AG04450 (cell line): ENCODE data around the gene PTPRT. TPM values are rescaled to one million over a fixed set of nuclear protein-coding genes. Genes with fewer than 3 reads are reported as not detected.

Experiments used
- CTCF ChIA-PET: fragments of 300-600, 350-600 bp; formaldehyde crosslinking; extraction: SDS; loops from one replicate; lab custom pipeline; 2022; ENCODE audit warnings: antibody characterized with exemption, inconsistent platforms; lab: Charles Lee
- POLR2A ChIA-PET: fragments of 350-600 bp; formaldehyde crosslinking; extraction: SDS; loops from one replicate; lab custom pipeline; 2021; ENCODE audit warnings: antibody characterized with exemption, inconsistent platforms; lab: Yijun Ruan, JAX
- DNase-seq: peaks from one replicate; pipeline ENCODE4 v3.0.0-alpha.2; 2011; ENCODE audit warnings: low read depth, low spot score
- H3K27ac ChIP-seq: one replicate; pipeline ENCODE4 v1.5.1; 2012; ENCODE audit warnings: low read depth, low read length, control low read depth
- H3K27me3 ChIP-seq: one replicate; pipeline ENCODE4 v1.6.0; 2012; ENCODE audit warnings: low read length; ENCODE audit not compliant: control insufficient read depth, insufficient read depth
- H3K4me3 ChIP-seq: 2 replicates; pipeline ENCODE4 v1.5.1; 2011; ENCODE audit warnings: mild to moderate bottlenecking, low read depth, low read length, control low read depth
- H3K9me3 ChIP-seq: 2 replicates; pipeline ENCODE4 v1.5.1; 2012; ENCODE audit warnings: low read length; ENCODE audit not compliant: control insufficient read depth, insufficient read depth
- CTCF ChIP-seq: IDR thresholded peaks from 2 replicates; pipeline ENCODE4 v1.5.1; 2011; ENCODE audit warnings: low read depth, low read length, control low read depth, inconsistent platforms
- polyA plus RNA-seq: library from polyadenylated mRNA; depleted of rRNA; stranded (reverse); fragments of >200 nt; gene quantifications from 2 replicates; pipeline ENCODE4 v1.2.3, GENCODE V29; 2011

The PTPRT gene
- polyA plus RNA-seq, 1 experiment: not detected

GRCh38 chr20:43119720-43120119 is 70.0 kb downstream of the PTPRT start:
- no peak for TF ChIP-seq CTCF
- Histone ChIP-seq H3K4me3 (no peak overlapping the region), H3K9me3 (peaks cover 14% of the 10 kb centered on the region), H3K27ac (no peak overlapping the region), H3K27me3 (no peaks in the 10 kb centered on the region)
- CTCF ChIA-PET: no interaction called here
- POLR2A ChIA-PET: no interaction called here
- no peak for DNase-seq

- TF ChIP-seq CTCF: no peak
- Histone ChIP-seq H3K27me3 (no peaks in the 10 kb centered on the region), H3K9me3 (peaks cover 40% of the 10 kb centered on the region), H3K4me3 (no peak overlapping the region), H3K27ac (no peak overlapping the region)
- no peak for DNase-seq
- CTCF ChIA-PET: no interaction called here
- POLR2A ChIA-PET: no interaction called here
Observed at GRCh38 chr20:43102394-43102793, 87.3 kb downstream of the PTPRT start.

- Histone ChIP-seq H3K27ac (no peak overlapping the region), H3K4me3 (no peak overlapping the region), H3K9me3 (peaks cover 52% of the 10 kb centered on the region), H3K27me3 (no peaks in the 10 kb centered on the region)
- POLR2A ChIA-PET: no interaction called here
- CTCF ChIA-PET: no interaction called here
- no peak for TF ChIP-seq CTCF
- no peak for DNase-seq
Observed at GRCh38 chr20:43096931-43097260, 92.8 kb downstream of the PTPRT start.

GRCh38 chr20:43096126-43096930 is 93.4 kb downstream of the PTPRT start:
- POLR2A ChIA-PET: no interaction called here
- Histone ChIP-seq H3K4me3 (no peak overlapping the region), H3K27ac (no peak overlapping the region), H3K27me3 (no peaks in the 10 kb centered on the region), H3K9me3 (peaks cover 52% of the 10 kb centered on the region)
- CTCF ChIA-PET: no interaction called here
- TF ChIP-seq CTCF: no peak
- DNase-seq: no peak

- POLR2A ChIA-PET: no interaction called here
- no peak for TF ChIP-seq CTCF
- no peak for DNase-seq
- Histone ChIP-seq H3K27me3 (no peaks in the 10 kb centered on the region), H3K27ac (no peak overlapping the region), H3K4me3 (no peak overlapping the region), H3K9me3 (peaks cover 57% of the 10 kb centered on the region)
- CTCF ChIA-PET: no interaction called here
Observed at GRCh38 chr20:43095034-43095433, 94.7 kb downstream of the PTPRT start.
